CD14-positive monocyte (primary cell): ENCODE data around the gene KRTAP21-3. TPM values are rescaled to one million over a fixed set of nuclear protein-coding genes. Genes with fewer than 3 reads are reported as not detected.
"Not testable (repeated sequence)": the region's sequence is repeated elsewhere in the genome, so short reads cannot be mapped to it uniquely, and the experiment has no call there.

Source experiments
- DNase-seq, 3 donors: peaks; one replicate each; pipeline ENCODE4 v3.0.0-alpha.2; 2011 to 2022
- H2AFZ ChIP-seq: 2 replicates; pipeline ENCODE4 v1.6.0; 2012; ENCODE audit warnings: mild to moderate bottlenecking, low read depth, low read length, inconsistent platforms; ENCODE audit not compliant: insufficient read depth, poor library complexity, severe bottlenecking
- H3K27ac ChIP-seq, 2 donors: 1 replicate in 1 of 2; 2 replicates in 1 of 2; pipeline ENCODE4 v1.5.1; 2012 to 2013; ENCODE audit warnings: low read length in 2 of 2, control low read depth in 1 of 2, inconsistent platforms in 1 of 2, low read depth in 1 of 2, mild to moderate bottlenecking in 1 of 2
- H3K27me3 ChIP-seq, 2 donors: one replicate each; pipeline versions ENCODE4 v1.6.0 to v1.6.1; 2011 to 2013; ENCODE audit warnings: low read length in 2 of 2; ENCODE audit not compliant: control insufficient read depth in 2 of 2, insufficient read depth in 2 of 2
- H3K36me3 ChIP-seq, 2 donors: replicated peaks in 1 of 2; 1 replicate in 1 of 2; 2 replicates in 1 of 2; pipeline versions ENCODE4 v1.5.1 to v1.6.1; 2012 to 2013; ENCODE audit warnings: low read length in 2 of 2, control low read depth in 1 of 2, inconsistent platforms in 1 of 2, mild to moderate bottlenecking in 1 of 2; ENCODE audit not compliant: insufficient read depth in 2 of 2, control insufficient read depth in 1 of 2
- H3K4me1 ChIP-seq, 2 donors: 1 replicate in 1 of 2; 2 replicates in 1 of 2; pipeline versions ENCODE4 v1.5.1 to v1.6.1; 2012 to 2013; ENCODE audit warnings: low read length in 2 of 2, control low read depth in 1 of 2, inconsistent platforms in 1 of 2, mild to moderate bottlenecking in 1 of 2, moderate library complexity in 1 of 2; ENCODE audit not compliant: insufficient read depth in 2 of 2, control insufficient read depth in 1 of 2
- H3K4me2 ChIP-seq: replicated peaks from 2 replicates; pipeline ENCODE3; 2012; ENCODE audit warnings: low read length, moderate library complexity, mild to moderate bottlenecking; ENCODE audit not compliant: poor library complexity, severe bottlenecking; ENCODE audit errors: extremely low read depth
- H3K4me3 ChIP-seq, 3 experiments: fragments of 200-600 bp in 1 of 3; sonication (generic) in 1 of 3; replicated peaks in 1 of 3; 1 replicate in 2 of 3; 2 replicates in 1 of 3; pipeline ENCODE4 v1.5.1; 2011 to 2013; ENCODE audit warnings: low read length in 3 of 3, mild to moderate bottlenecking in 3 of 3, control low read depth in 2 of 3, low read depth in 2 of 3, inconsistent platforms in 1 of 3, moderate library complexity in 1 of 3
- H3K79me2 ChIP-seq: 2 replicates; pipeline ENCODE4 v1.6.0; 2012; ENCODE audit warnings: mild to moderate bottlenecking, control low read depth, inconsistent platforms, low read length, moderate library complexity; ENCODE audit not compliant: insufficient read depth
- H3K9ac ChIP-seq: 2 replicates; pipeline ENCODE4 v1.6.0; 2017; ENCODE audit warnings: low read length, mild to moderate bottlenecking; ENCODE audit not compliant: insufficient read depth, poor library complexity, severe bottlenecking
- H3K9me3 ChIP-seq, 2 donors: replicated peaks in 1 of 2; 1 replicate in 1 of 2; 2 replicates in 1 of 2; pipeline versions ENCODE4 v1.5.1 to v1.6.1; 2012 to 2013; ENCODE audit warnings: low read length in 2 of 2, control low read depth in 1 of 2; ENCODE audit not compliant: control insufficient read depth in 1 of 2, insufficient read depth in 1 of 2
- H4K20me1 ChIP-seq: 2 replicates; pipeline ENCODE4 v1.6.0; 2012; ENCODE audit warnings: mild to moderate bottlenecking, low read length, control low read depth, moderate library complexity; ENCODE audit not compliant: insufficient read depth
- H3K27ac Mint-ChIP-seq, 7 donors: one replicate each; pipeline ENCODE4 v1.8.0; 2020; ENCODE audit warnings: mild to moderate bottlenecking in 7 of 7, mixed read lengths in 7 of 7, moderate library complexity in 6 of 7, inconsistent platforms in 2 of 7
- H3K27me3 Mint-ChIP-seq, 3 donors: one replicate each; pipeline ENCODE4 v1.8.0; 2021 to 2022; ENCODE audit warnings: low read depth in 3 of 3, mild to moderate bottlenecking in 3 of 3, mixed read lengths in 3 of 3, moderate library complexity in 3 of 3, inconsistent platforms in 1 of 3
- H3K36me3 Mint-ChIP-seq, 2 donors: one replicate each; pipeline ENCODE4 v1.8.0; 2020; ENCODE audit warnings: mixed read lengths in 2 of 2, inconsistent platforms in 1 of 2, mild to moderate bottlenecking in 1 of 2
- H3K4me1 Mint-ChIP-seq: one replicate; pipeline ENCODE4 v1.8.0; 2020; ENCODE audit warnings: mild to moderate bottlenecking, mixed read lengths
- H3K4me3 Mint-ChIP-seq, 2 donors: one replicate each; pipeline ENCODE4 v1.8.0; 2020; ENCODE audit warnings: mild to moderate bottlenecking in 2 of 2, mixed read lengths in 2 of 2, moderate library complexity in 1 of 2
- H3K9me3 Mint-ChIP-seq, 7 donors: one replicate each; pipeline ENCODE4 v1.8.0; 2020 to 2022; ENCODE audit warnings: mixed read lengths in 7 of 7, mild to moderate bottlenecking in 6 of 7, moderate library complexity in 6 of 7, inconsistent platforms in 2 of 7
- CTCF ChIP-seq: fragments of 200-600 bp; IDR thresholded peaks from one replicate; pipeline ENCODE4 v1.8.0; 2022; ENCODE audit warnings: antibody characterized with exemption, mild to moderate bottlenecking
- WGBS: methylation state at CpG from one replicate; pipeline ENCODE4 v1.1.5; 2013; ENCODE audit warnings: missing lambda C conversion rate; ENCODE audit not compliant: insufficient coverage; 5-methylcytosine and 5-hydroxymethylcytosine counted together
- intact Hi-C, 2 donors: fragments of 100-400 bp; cut with micrococcal nuclease; formaldehyde crosslinking; loops; one replicate each; pipeline versions ENCODE4 v1.15.0 to v1.15.1; 2023
- polyA plus RNA-seq, 3 donors: library from polyadenylated mRNA; depleted of rRNA in 1 of 3; unstranded in 2 of 3; stranded (reverse) in 1 of 3; fragments of 300-500 nt in 2 of 3; fragments of >200 nt in 1 of 3; fragmentation: Illumina TruSeq in 2 of 3; gene quantifications; 1 replicate in 2 of 3; 2 replicates in 1 of 3; pipeline ENCODE4 v1.2.3, GENCODE V29; 2012 to 2021

The KRTAP21-3 gene
- polyA plus RNA-seq, 3 donors = not detected

GRCh38 chr21:30758306-30758705 is 39.7 kb upstream of the KRTAP21-3 start:
- 86% methylated on average over 1 of the region's 2 CpGs for WGBS
- H3K4me3 ChIP-seq = no peak overlapping the region
- H3K36me3 Mint-ChIP-seq = no peaks in the 10 kb centered on the region
- no peaks in the 10 kb centered on the region for H3K4me1 Mint-ChIP-seq
- H3K9ac ChIP-seq = no peak overlapping the region
- TF ChIP-seq CTCF = no peak
- no peaks in the 10 kb centered on the region for H3K4me1 ChIP-seq
- H2AFZ ChIP-seq = no peak overlapping the region
- H3K9me3 ChIP-seq = peaks cover 6 to 9% of the 10 kb centered on the region in 2 donors
- no peak overlapping the region for H3K27ac Mint-ChIP-seq
- no peak for DNase-seq
- no peaks in the 10 kb centered on the region for H3K27me3 ChIP-seq
- peaks cover 2 to 14% (median 7%) of the 10 kb centered on the region in 7 donors for H3K9me3 Mint-ChIP-seq
- no peaks in the 10 kb centered on the region for H3K36me3 ChIP-seq
- no peak overlapping the region for H3K4me3 Mint-ChIP-seq
- H3K27ac ChIP-seq = no peak overlapping the region
- no peak overlapping the region for H3K4me2 ChIP-seq
- intact Hi-C loops = no loop called here
- H3K79me2 ChIP-seq = no peaks in the 10 kb centered on the region
- H3K27me3 Mint-ChIP-seq = no peaks in the 10 kb centered on the region
- H4K20me1 ChIP-seq = no peaks in the 10 kb centered on the region

GRCh38 chr21:30755328-30755727 is 36.8 kb upstream of the KRTAP21-3 start, which contains the start of gene KRTAP21-1:
TSS of gene KRTAP21-1 (minus strand) at chr21:30755428. CDS start at chr21:30755378, 50 bp downstream.
- H3K9ac ChIP-seq, H3K4me3 ChIP-seq, H3K4me2 ChIP-seq, DNase-seq, H2AFZ ChIP-seq, intact Hi-C loops, H3K9me3 ChIP-seq, H3K27me3 ChIP-seq, H3K27me3 Mint-ChIP-seq, H3K4me1 Mint-ChIP-seq, H3K4me1 ChIP-seq, H3K36me3 Mint-ChIP-seq, H3K4me3 Mint-ChIP-seq, H3K27ac Mint-ChIP-seq, H3K27ac ChIP-seq, H3K36me3 ChIP-seq, H3K79me2 ChIP-seq, H4K20me1 ChIP-seq: not testable (repeated sequence)
- H3K9me3 Mint-ChIP-seq = peaks cover 2 to 14% (median 7%) of the 10 kb centered on the region in 7 donors
- no CpG with 5 or more reads among the region's 2 CpGs for WGBS
